ENCODE measurements around the gene MIXL1.

Gene MIXL1

DNA sequence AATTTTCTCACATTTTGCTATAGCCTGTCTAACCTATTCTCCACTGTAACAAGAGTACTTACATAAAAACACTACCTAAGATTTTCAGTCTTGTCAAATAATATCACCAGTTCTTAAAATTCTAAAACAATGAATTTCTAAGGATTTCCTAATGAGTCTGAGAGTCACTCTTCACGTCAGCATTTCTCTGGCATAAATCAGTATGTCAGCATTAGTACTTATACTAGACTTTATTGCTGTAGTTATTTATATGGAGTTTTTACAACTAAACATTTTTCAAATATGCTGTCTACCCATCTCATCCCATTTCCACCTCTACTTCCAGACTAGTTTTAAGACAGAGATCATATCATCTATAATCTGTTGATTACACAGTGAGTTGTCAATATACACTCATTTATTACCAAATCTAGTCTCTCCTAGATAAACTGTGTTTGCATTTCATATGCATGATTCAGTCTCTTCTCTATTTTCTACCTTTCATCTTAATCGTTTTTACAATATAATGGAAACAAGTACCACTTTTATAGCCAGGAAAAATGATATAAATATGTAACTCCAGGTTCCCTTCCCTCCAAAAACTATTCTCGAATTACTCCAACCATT lies 52.7 kb downstream of the MIXL1 start:
- TF ChIP-seq, protein P1, sequence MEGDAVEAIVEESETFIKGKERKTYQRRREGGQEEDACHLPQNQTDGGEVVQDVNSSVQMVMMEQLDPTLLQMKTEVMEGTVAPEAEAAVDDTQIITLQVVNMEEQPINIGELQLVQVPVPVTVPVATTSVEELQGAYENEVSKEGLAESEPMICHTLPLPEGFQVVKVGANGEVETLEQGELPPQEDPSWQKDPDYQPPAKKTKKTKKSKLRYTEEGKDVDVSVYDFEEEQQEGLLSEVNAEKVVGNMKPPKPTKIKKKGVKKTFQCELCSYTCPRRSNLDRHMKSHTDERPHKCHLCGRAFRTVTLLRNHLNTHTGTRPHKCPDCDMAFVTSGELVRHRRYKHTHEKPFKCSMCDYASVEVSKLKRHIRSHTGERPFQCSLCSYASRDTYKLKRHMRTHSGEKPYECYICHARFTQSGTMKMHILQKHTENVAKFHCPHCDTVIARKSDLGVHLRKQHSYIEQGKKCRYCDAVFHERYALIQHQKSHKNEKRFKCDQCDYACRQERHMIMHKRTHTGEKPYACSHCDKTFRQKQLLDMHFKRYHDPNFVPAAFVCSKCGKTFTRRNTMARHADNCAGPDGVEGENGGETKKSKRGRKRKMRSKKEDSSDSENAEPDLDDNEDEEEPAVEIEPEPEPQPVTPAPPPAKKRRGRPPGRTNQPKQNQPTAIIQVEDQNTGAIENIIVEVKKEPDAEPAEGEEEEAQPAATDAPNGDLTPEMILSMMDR (IDR thresholded peaks at IDR 0.05; ENCODE audit: low read depth, low read length, missing control alignments): no peak
- no peak overlapping the region for H3K4me3 ChIP-seq (replicated peaks; ENCODE audit: low read depth, low read length)
- no peak for DNase-seq (ENCODE audit: extremely low read depth, low read depth)
